GM12878 (cell line): ENCODE data around the gene TCF7L2.

Experiments
- CTCF ChIP-seq, 3 experiments: IDR thresholded peaks in 2 of 3; conservative IDR thresholded peaks in 1 of 3; 2 replicates each; pipeline ENCODE4 v1.5.1; 2011; ENCODE audit warnings: low read depth in 3 of 3, low read length in 3 of 3, mild to moderate bottlenecking in 3 of 3, control low read depth in 2 of 3, moderate library complexity in 2 of 3, inconsistent platforms in 1 of 3, mixed read lengths in 1 of 3; ENCODE audit not compliant: control insufficient read depth in 2 of 3, insufficient read depth in 1 of 3; ENCODE audit errors: extremely low read depth in 1 of 3
- ESRRA ChIP-seq: IDR thresholded peaks from 2 replicates; pipeline ENCODE4 v1.6.1; 2012; ENCODE audit warnings: mild to moderate bottlenecking, low read length, improper control_type of control experiment
- EZH2 ChIP-seq: IDR thresholded peaks from 2 replicates; pipeline ENCODE4 v1.6.1; 2012; ENCODE audit warnings: low read depth, mild to moderate bottlenecking, control low read depth, inconsistent platforms, low read length, borderline replicate concordance; ENCODE audit not compliant: control insufficient read depth
- NBN ChIP-seq: fragments of 450-650 bp; IDR thresholded peaks from 2 replicates; pipeline ENCODE4 v1.6.1; 2016
- RCOR1 ChIP-seq: conservative IDR thresholded peaks from 2 replicates; pipeline ENCODE4 v1.6.1; 2012; ENCODE audit warnings: low read depth, low read length, improper control_type of control experiment

GRCh38 chr10:113157441-113157840, 207.4 kb downstream of the TCF7L2 start:
- TF ChIP-seq ESRRA (no peak), RCOR1 (no peak), NBN (no peak), CTCF (IDR thresholded peaks at IDR 0.05 in 2 of 3, conservative IDR thresholded peaks at IDR 0.05 in 1 of 3; ENCODE audit: control insufficient read depth in 2 of 3, extremely low read depth in 1 of 3, insufficient read depth in 1 of 3, low read depth in 3 of 3, low read length in 3 of 3) (no peak), EZH2 (no peak)
